Heart left ventricle (tissue), 16 donors: ENCODE results near the gene METTL24. TPM values are rescaled to one million over a fixed set of nuclear protein-coding genes. Genes with fewer than 3 reads are reported as not detected.

ENCODE experiments used
- ATAC-seq, 4 donors: fragments of 200-7000 bp; cut with Tn5 transposase; one replicate each; pipeline ENCODE4 v1.9.1; 2020 to 2022; ENCODE audit warnings: moderate library complexity in 4 of 4, mild to moderate bottlenecking in 3 of 4, moderate number of reproducible peaks in 1 of 4
- DNase-seq, 5 donors: peaks; one replicate each; pipeline ENCODE4 v3.0.0-alpha.2; 2020
- H3K27ac ChIP-seq, 12 donors: fragments of 200-600 bp; sonication (generic) in 4 of 12; one replicate each; pipeline versions ENCODE4 v1.5.0 to v1.8.0; 2016 to 2022; ENCODE audit warnings: mild to moderate bottlenecking in 2 of 12
- H3K27me3 ChIP-seq, 9 donors: fragments of 200-600 bp; sonication (generic) in 2 of 9; one replicate each; pipeline versions ENCODE4 v1.5.1 to v1.8.0; 2016 to 2022; ENCODE audit warnings: mild to moderate bottlenecking in 3 of 9
- H3K36me3 ChIP-seq, 9 donors: fragments of 200-600 bp; sonication (generic) in 2 of 9; one replicate each; pipeline versions ENCODE4 v1.5.0 to v1.8.0; 2018 to 2022; ENCODE audit warnings: mild to moderate bottlenecking in 2 of 9
- H3K4me1 ChIP-seq, 12 donors: fragments of 200-600 bp; sonication (generic) in 4 of 12; one replicate each; pipeline versions ENCODE4 v1.5.0 to v1.8.0; 2016 to 2022; ENCODE audit warnings: mild to moderate bottlenecking in 3 of 12
- H3K4me3 ChIP-seq, 12 donors: fragments of 200-600 bp; sonication (generic) in 4 of 12; one replicate each; pipeline versions ENCODE4 v1.5.0 to v1.8.0; 2017 to 2022; ENCODE audit warnings: mild to moderate bottlenecking in 9 of 12, moderate library complexity in 4 of 12
- H3K9me3 ChIP-seq, 12 donors: fragments of 200-600 bp; sonication (generic) in 4 of 12; one replicate each; pipeline versions ENCODE4 v1.5.0 to v1.8.0; 2016 to 2022; ENCODE audit warnings: mild to moderate bottlenecking in 1 of 12
- CTCF ChIP-seq, 12 donors: fragments of 200-600 bp; sonication (generic) in 4 of 12; IDR thresholded peaks; one replicate each; pipeline versions ENCODE4 v1.5.0 to v1.8.0; 2018 to 2022; ENCODE audit warnings: antibody characterized with exemption in 12 of 12, mild to moderate bottlenecking in 5 of 12
- POLR2A ChIP-seq, 2 donors: fragments of 450-650 bp; IDR thresholded peaks; one replicate each; pipeline ENCODE4 v1.6.1; 2017; ENCODE audit warnings: antibody characterized with exemption in 2 of 2, mild to moderate bottlenecking in 2 of 2, moderate library complexity in 2 of 2
- WGBS, 4 donors: extraction: QIAGEN DNeasy Blood & Tissue Kit in 2 of 4; methylation state at CpG; one replicate each; pipeline versions ENCODE4 v1.1.5 to v1.1.7; 2013 to 2018; 5-methylcytosine and 5-hydroxymethylcytosine counted together
- intact Hi-C, 10 donors: fragments of 100-400 bp; cut with DNase I; formaldehyde crosslinking; loops; one replicate each; pipeline versions ENCODE4 v1.11.1 to v1.14.2; 2022
- polyA plus RNA-seq, 2 donors: library from polyadenylated mRNA; stranded (reverse); fragments of 200-250 nt; gene quantifications; one replicate each; pipeline ENCODE4 v1.2.3, GENCODE V29; 2013
- total RNA-seq, 9 donors: library from RNA; depleted of rRNA in 2 of 9; stranded (reverse); fragments of >200 nt in 2 of 9; fragmentation: NEBNext Ultra II Directional in 3 of 9; extraction: Animal tissue kit (Norgen Biotek cat#: 25700) in 3 of 9; gene quantifications; one replicate each; pipeline versions ENCODE4 v1.1.0 to v1.2.4, GENCODE V29; 2016 to 2023
- donor health status: ischemic (EF 13 %, LVEDD 7.1; RV severe dilation, severe dysfunction).
- donor health status: healthy with polysubstance abuse.
- donor health status: DM: no; HTN: yes; CAD: no.
- donor health status: DM: no; HTN: no; CAD: no.
- donor health status: ischemic (EF 25% LVEDD 6.9; RV normal size, moderate dysfunction).
- donor health status: ischemic (EF 25% LVEDD 5.7; RV mildly dilated, moderate dysfunction).
- donor health status: healthy.
- donor health status: DM: yes; HTN: yes; CAD: no.
- donor health status: ischemic (EF 35%, LVEDD 5.7; RV mildly dilated, moderate dysfunction).
- donor health status: nonischemic (EF 11% LVEDD 7.7; RV severe dilation, severe dysfunction).
- donor health status: DM: yes; HTN: yes; CAD: no.
- donor health status: PGD.
- donor health status: ischemic (EF 29% LVEDD 5.4; RV normal size, mild dysfunction).
- donor health status: nonischemic (EF 23%, LVEDD 6.1; RV moderate dilation, normal function).

The METTL24 gene
- total and polyA plus RNA-seq, 11 donors: 0.60 to 2.8 (median 1.8) TPM; not detected in 3

GRCh38 chr6:110232450-110232849 lies 125.7 kb downstream of the METTL24 start:
- DNase-seq (no peak), ATAC-seq (no peak)
- Histone ChIP-seq H3K36me3 (peaks cover 0 to 54% (median 30%) of the 10 kb centered on the region in 9 donors), H3K4me1 (peaks cover 0 to 20% (median 7%) of the 10 kb centered on the region in 12 donors), H3K4me3 (no peak overlapping the region), H3K27ac (no peak overlapping the region), H3K27me3 (no peaks in the 10 kb centered on the region), H3K9me3 (no peaks in the 10 kb centered on the region)
- WGBS, 4 donors: 81 to 94% (median 88%) methylated on average over 2 of the region's 2 CpGs
- intact Hi-C loops: no loop called here
- TF ChIP-seq POLR2A (IDR thresholded peaks at IDR 0.05) (no peak), CTCF (IDR thresholded peaks at IDR 0.05) (no peak)

- H3K4me3 ChIP-seq: no peak overlapping the region
- WGBS, 4 donors: 94 to 100% (median 97%) methylated on average over 1 of the region's 1 CpG
- DNase-seq (no peak), ATAC-seq (no peak)
- H3K4me1 ChIP-seq: no peaks in the 10 kb centered on the region
- TF ChIP-seq POLR2A (IDR thresholded peaks at IDR 0.05) (no peak), CTCF (IDR thresholded peaks at IDR 0.05) (no peak)
- intact Hi-C loops: no loop called here
- H3K9me3 ChIP-seq: no peaks in the 10 kb centered on the region
- peaks cover 0 to 97% (median 71%) of the 10 kb centered on the region in 9 donors for H3K36me3 ChIP-seq
- H3K27me3 ChIP-seq: no peaks in the 10 kb centered on the region
- no peak overlapping the region for H3K27ac ChIP-seq
These were observed 131.9 kb downstream of the METTL24 start for GRCh38 chr6:110226261-110226660.

- Histone ChIP-seq H3K36me3 (peaks cover 0 to 100% (median 78%) of the 10 kb centered on the region in 9 donors), H3K27me3 (no peaks in the 10 kb centered on the region), H3K27ac (no peak overlapping the region), H3K4me1 (no peaks in the 10 kb centered on the region), H3K9me3 (no peaks in the 10 kb centered on the region), H3K4me3 (no peak overlapping the region)
- no peak for DNase-seq
- no peak for ATAC-seq
- intact Hi-C loops: no loop called here
- TF ChIP-seq CTCF (IDR thresholded peaks at IDR 0.05): no peak
- no peak for TF ChIP-seq POLR2A (IDR thresholded peaks at IDR 0.05)
These were observed 136.4 kb downstream of the METTL24 start for GRCh38 chr6:110221738-110222137.

GRCh38 chr6:110217266-110217665 lies 140.9 kb downstream of the METTL24 start:
- DNase-seq: no peak
- intact Hi-C loops: no loop called here
- 83 to 96% (median 95%) methylated on average over 2 of the region's 2 CpGs for WGBS, 4 donors
- no peak for ATAC-seq
- Histone ChIP-seq H3K4me1 (no peaks in the 10 kb centered on the region), H3K9me3 (no peaks in the 10 kb centered on the region), H3K36me3 (peaks cover 0 to 100% (median 96%) of the 10 kb centered on the region in 9 donors), H3K27me3 (no peaks in the 10 kb centered on the region), H3K4me3 (no peak overlapping the region), H3K27ac (no peak overlapping the region)
- no peak for TF ChIP-seq POLR2A (IDR thresholded peaks at IDR 0.05)
- no peak for TF ChIP-seq CTCF (IDR thresholded peaks at IDR 0.05)
